Progenitor cell of endocrine pancreas (in vitro differentiated cells): ENCODE measurements around the gene SEC23B. TPM values are rescaled to one million over a fixed set of nuclear protein-coding genes. Genes with fewer than 3 reads are reported as not detected.

Experiments
- DNase-seq: peaks from one replicate; pipeline ENCODE4 v3.0.0; 2021; ENCODE audit warnings: low spot score; ENCODE audit not compliant: unreplicated experiment
- H3K27ac Mint-ChIP-seq: 2 replicates; pipeline ENCODE4 v1.8.0; 2021; ENCODE audit warnings: mild to moderate bottlenecking, moderate library complexity, mixed read lengths
- H3K27me3 Mint-ChIP-seq: 2 replicates; pipeline ENCODE4 v1.8.0; 2021; ENCODE audit warnings: mixed read lengths
- H3K36me3 Mint-ChIP-seq: 2 replicates; pipeline ENCODE4 v1.8.0; 2022; ENCODE audit warnings: mixed read lengths; ENCODE audit not compliant: insufficient read depth
- H3K4me1 Mint-ChIP-seq: 2 replicates; pipeline ENCODE4 v1.8.0; 2021; ENCODE audit warnings: low read depth, mixed read lengths
- H3K4me3 Mint-ChIP-seq: 2 replicates; pipeline ENCODE4 v1.8.0; 2021; ENCODE audit warnings: low read depth, mild to moderate bottlenecking, moderate library complexity, mixed read lengths
- H3K9me3 Mint-ChIP-seq: 2 replicates; pipeline ENCODE4 v1.8.0; 2021; ENCODE audit warnings: low read depth, mixed read lengths
- microRNA-seq: library from miRNA; unstranded; fragments of <30 nt; microRNA quantifications from one replicate; pipeline ENCODE4 v1.1.0, GENCODE V29; 2020; ENCODE audit warnings: borderline number of aligned reads; ENCODE audit not compliant: unreplicated experiment
- total RNA-seq: library from RNA; stranded (reverse); gene quantifications from 2 replicates; pipeline ENCODE4 v1.2.1, GENCODE V29; 2021
- TF ChIP-seq, protein P1 (sequence below): fragments of 200-600 bp; sonication (generic); IDR thresholded peaks from one replicate; pipeline ENCODE4 v1.5.0; 2021; ENCODE audit warnings: antibody characterized with exemption, mild to moderate bottlenecking; ENCODE audit not compliant: unreplicated experiment

Gene SEC23B
- total RNA-seq, 1 donor from 2014 or later = 58.4 TPM

GRCh38 chr20:18609741-18610140 is 102.0 kb downstream of the SEC23B start:
- Mint-ChIP-seq H3K9me3 (no peaks in the 10 kb centered on the region), H3K4me3 (no peak overlapping the region), H3K4me1 (no peaks in the 10 kb centered on the region), H3K36me3 (peaks cover 7% of the 10 kb centered on the region), H3K27me3 (no peaks in the 10 kb centered on the region), H3K27ac (no peak overlapping the region)
- TF ChIP-seq, protein P1, sequence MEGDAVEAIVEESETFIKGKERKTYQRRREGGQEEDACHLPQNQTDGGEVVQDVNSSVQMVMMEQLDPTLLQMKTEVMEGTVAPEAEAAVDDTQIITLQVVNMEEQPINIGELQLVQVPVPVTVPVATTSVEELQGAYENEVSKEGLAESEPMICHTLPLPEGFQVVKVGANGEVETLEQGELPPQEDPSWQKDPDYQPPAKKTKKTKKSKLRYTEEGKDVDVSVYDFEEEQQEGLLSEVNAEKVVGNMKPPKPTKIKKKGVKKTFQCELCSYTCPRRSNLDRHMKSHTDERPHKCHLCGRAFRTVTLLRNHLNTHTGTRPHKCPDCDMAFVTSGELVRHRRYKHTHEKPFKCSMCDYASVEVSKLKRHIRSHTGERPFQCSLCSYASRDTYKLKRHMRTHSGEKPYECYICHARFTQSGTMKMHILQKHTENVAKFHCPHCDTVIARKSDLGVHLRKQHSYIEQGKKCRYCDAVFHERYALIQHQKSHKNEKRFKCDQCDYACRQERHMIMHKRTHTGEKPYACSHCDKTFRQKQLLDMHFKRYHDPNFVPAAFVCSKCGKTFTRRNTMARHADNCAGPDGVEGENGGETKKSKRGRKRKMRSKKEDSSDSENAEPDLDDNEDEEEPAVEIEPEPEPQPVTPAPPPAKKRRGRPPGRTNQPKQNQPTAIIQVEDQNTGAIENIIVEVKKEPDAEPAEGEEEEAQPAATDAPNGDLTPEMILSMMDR = no peak
- DNase-seq = no peak

Small RNAs within 50 kb of the gene (microRNA-seq; reads per million reads assigned to microRNA genes)
- not detected for gene MIR3192

Other genes starting within 250 kb of the SEC23B start
- gene ZNF133, start 219.4 kb upstream of the SEC23B start, total RNA-seq = 25.0 and 27.2 TPM in 2 replicates
- 12.5 and 14.0 TPM in 2 replicates for gene DZANK1, start 40.9 kb upstream of the SEC23B start, total RNA-seq
- gene POLR3F, start 40.5 kb upstream of the SEC23B start, total RNA-seq = 13.7 and 14.3 TPM in 2 replicates
- gene RBBP9, start 10.7 kb upstream of the SEC23B start, total RNA-seq = 26.2 and 26.4 TPM in 2 replicates
- gene SMIM26, start 59.5 kb downstream of the SEC23B start, total RNA-seq = 61.0 and 66.1 TPM in 2 replicates
- gene DTD1, start 80.1 kb downstream of the SEC23B start, total RNA-seq = 26.8 and 28.5 TPM in 2 replicates